Esophagus muscularis mucosa (tissue), 4 donors: Measurements from ENCODE around the gene SRRM3. TPM values are rescaled to one million over a fixed set of nuclear protein-coding genes. Genes with fewer than 3 reads are reported as not detected.

Experiments used
- DNase-seq: peaks from one replicate; pipeline ENCODE4 v3.0.0-alpha.2; 2017; ENCODE audit errors: extremely low spot score
- H3K27ac ChIP-seq, 4 donors: fragments of 200-600 bp; sonication (generic); replicated peaks in 1 of 4; 1 replicate in 3 of 4; 2 replicates in 1 of 4; pipeline ENCODE4 v1.5.1; 2016 to 2019; ENCODE audit warnings: mild to moderate bottlenecking in 1 of 4
- H3K27me3 ChIP-seq, 4 donors: fragments of 200-600 bp; sonication (generic); one replicate each; pipeline versions ENCODE4 v1.5.1 to v1.6.0; 2016 to 2019
- H3K36me3 ChIP-seq, 4 donors: fragments of 200-600 bp; sonication (generic); one replicate each; pipeline ENCODE4 v1.5.1; 2016 to 2019
- H3K4me1 ChIP-seq, 4 donors: fragments of 200-600 bp; sonication (generic); one replicate each; pipeline ENCODE4 v1.5.1; 2016 to 2019
- H3K4me3 ChIP-seq, 4 donors: fragments of 200-600 bp; sonication (generic); 1 replicate in 2 of 4; 2 replicates in 2 of 4; pipeline ENCODE4 v1.5.1; 2016 to 2019; ENCODE audit warnings: mild to moderate bottlenecking in 4 of 4, moderate library complexity in 1 of 4
- H3K9me3 ChIP-seq, 4 donors: fragments of 200-600 bp; sonication (generic); 1 replicate in 3 of 4; 2 replicates in 1 of 4; pipeline ENCODE4 v1.5.1; 2016 to 2019
- EP300 ChIP-seq: sonication (generic); formaldehyde crosslinking; IDR thresholded peaks from one replicate; pipeline ENCODE4 v1.6.1; 2017; ENCODE audit warnings: antibody characterized with exemption
- POLR2A ChIP-seq: fragments of 450-650 bp; IDR thresholded peaks from one replicate; pipeline ENCODE4 v1.6.1; 2017; ENCODE audit warnings: antibody characterized with exemption, moderate library complexity, mild to moderate bottlenecking, low read depth
- POLR2AphosphoS5 ChIP-seq, 2 donors: sonication (generic); formaldehyde crosslinking; IDR thresholded peaks; one replicate each; pipeline ENCODE4 v1.6.1; 2017; ENCODE audit warnings: antibody characterized with exemption in 2 of 2
- WGBS: methylation state at CpG from one replicate; pipeline ENCODE4 v1.1.5; 2018; 5-methylcytosine and 5-hydroxymethylcytosine counted together
- intact Hi-C: fragments of 100-400 bp; cut with DNase I; formaldehyde crosslinking; loops from one replicate; pipeline ENCODE4 v1.15.1; 2023
- total RNA-seq, 4 donors: library from RNA; depleted of rRNA; stranded (reverse); fragments of >200 nt; gene quantifications; one replicate each; pipeline versions ENCODE4 v1.1.0 to v1.2.1, GENCODE V29; 2016
- TF ChIP-seq, protein P1 (sequence below), 3 experiments: fragments of 200-600 bp in 2 of 3; fragments of 450-650 bp in 1 of 3; sonication (generic) in 2 of 3; IDR thresholded peaks; one replicate each; pipeline ENCODE4 v1.5.1; 2017 to 2019; ENCODE audit warnings: antibody characterized with exemption in 3 of 3, mild to moderate bottlenecking in 2 of 3, moderate library complexity in 1 of 3

The SRRM3 gene
- total RNA-seq, 4 donors from 2014 or later = 2.1 to 4.9 (median 2.7) TPM

DNA sequence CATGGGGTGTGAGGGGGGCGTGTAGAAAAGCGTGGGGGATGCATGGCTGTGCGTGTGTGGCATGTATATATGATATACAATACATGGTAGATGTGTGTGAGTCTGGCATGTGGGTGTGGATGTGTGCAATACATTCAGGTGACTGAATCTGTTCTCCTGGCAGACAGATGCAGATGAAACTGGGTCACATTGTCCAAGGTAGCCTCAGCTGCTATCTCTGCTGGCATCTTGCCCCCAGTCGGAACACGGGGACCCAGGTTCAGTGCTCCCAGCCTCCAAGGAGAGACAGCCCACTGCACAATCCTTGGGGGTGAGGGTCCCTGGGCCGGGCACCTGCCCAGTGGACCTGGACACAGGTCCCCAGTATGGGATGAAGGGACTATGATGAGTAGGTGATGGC, 12.4 kb upstream of the SRRM3 start:
- no peaks in the 10 kb centered on the region for H3K4me1 ChIP-seq
- H3K9me3 ChIP-seq = peaks cover 0 to 7% (median 5%) of the 10 kb centered on the region in 4 donors
- TF ChIP-seq POLR2AphosphoS5 (IDR thresholded peaks at IDR 0.05) = no peak
- no peak for TF ChIP-seq EP300
- no peak for TF ChIP-seq POLR2A
- TF ChIP-seq, protein P1, sequence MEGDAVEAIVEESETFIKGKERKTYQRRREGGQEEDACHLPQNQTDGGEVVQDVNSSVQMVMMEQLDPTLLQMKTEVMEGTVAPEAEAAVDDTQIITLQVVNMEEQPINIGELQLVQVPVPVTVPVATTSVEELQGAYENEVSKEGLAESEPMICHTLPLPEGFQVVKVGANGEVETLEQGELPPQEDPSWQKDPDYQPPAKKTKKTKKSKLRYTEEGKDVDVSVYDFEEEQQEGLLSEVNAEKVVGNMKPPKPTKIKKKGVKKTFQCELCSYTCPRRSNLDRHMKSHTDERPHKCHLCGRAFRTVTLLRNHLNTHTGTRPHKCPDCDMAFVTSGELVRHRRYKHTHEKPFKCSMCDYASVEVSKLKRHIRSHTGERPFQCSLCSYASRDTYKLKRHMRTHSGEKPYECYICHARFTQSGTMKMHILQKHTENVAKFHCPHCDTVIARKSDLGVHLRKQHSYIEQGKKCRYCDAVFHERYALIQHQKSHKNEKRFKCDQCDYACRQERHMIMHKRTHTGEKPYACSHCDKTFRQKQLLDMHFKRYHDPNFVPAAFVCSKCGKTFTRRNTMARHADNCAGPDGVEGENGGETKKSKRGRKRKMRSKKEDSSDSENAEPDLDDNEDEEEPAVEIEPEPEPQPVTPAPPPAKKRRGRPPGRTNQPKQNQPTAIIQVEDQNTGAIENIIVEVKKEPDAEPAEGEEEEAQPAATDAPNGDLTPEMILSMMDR (IDR thresholded peaks at IDR 0.05) = no peak
- H3K36me3 ChIP-seq = no peaks in the 10 kb centered on the region
- 78% methylated on average over 5 of the region's 6 CpGs for WGBS
- peaks cover 0 to 29% (median 0%) of the 10 kb centered on the region in 4 donors for H3K27me3 ChIP-seq
- H3K4me3 ChIP-seq = no peak overlapping the region
- H3K27ac ChIP-seq = no peak overlapping the region
- intact Hi-C loops = no loop called here
- no peak for DNase-seq

- intact Hi-C loops = no loop called here
- 28% methylated on average over 3 of the region's 3 CpGs for WGBS
- no peak for DNase-seq
- Histone ChIP-seq H3K27me3 (peaks cover 0 to 33% (median 0%) of the 10 kb centered on the region in 4 donors), H3K9me3 (peaks cover 0 to 7% (median 5%) of the 10 kb centered on the region in 4 donors), H3K36me3 (no peaks in the 10 kb centered on the region), H3K27ac (no peak overlapping the region), H3K4me1 (no peaks in the 10 kb centered on the region), H3K4me3 (no peak overlapping the region)
- TF ChIP-seq, protein P1 (IDR thresholded peaks at IDR 0.05) = no peak
- TF ChIP-seq POLR2AphosphoS5 (IDR thresholded peaks at IDR 0.05) = no peak
- no peak for TF ChIP-seq EP300
- TF ChIP-seq POLR2A = no peak
Measured at GRCh38 chr7:76191783-76192240, 9.9 kb upstream of the SRRM3 start.

- intact Hi-C loops = no loop called here
- Histone ChIP-seq H3K27ac (no peak overlapping the region), H3K9me3 (peaks cover 0 to 7% (median 5%) of the 10 kb centered on the region in 4 donors), H3K27me3 (peaks cover 0 to 33% (median 0%) of the 10 kb centered on the region in 4 donors), H3K4me3 (no peak overlapping the region), H3K4me1 (no peaks in the 10 kb centered on the region), H3K36me3 (no peaks in the 10 kb centered on the region)
- WGBS = 77% methylated on average over 4 of the region's 4 CpGs
- TF ChIP-seq, protein P1 (IDR thresholded peaks at IDR 0.05) = no peak
- TF ChIP-seq EP300 (no peak), POLR2A (no peak), POLR2AphosphoS5 (IDR thresholded peaks at IDR 0.05) (no peak)
- DNase-seq = no peak
Measured at GRCh38 chr7:76193466-76193865, 8.2 kb upstream of the SRRM3 start.

GRCh38 chr7:76193883-76194282, 7.8 kb upstream of the SRRM3 start:
- Histone ChIP-seq H3K27me3 (peaks cover 0 to 36% (median 0%) of the 10 kb centered on the region in 4 donors), H3K4me3 (no peak overlapping the region), H3K36me3 (no peaks in the 10 kb centered on the region), H3K9me3 (peaks cover 0 to 7% (median 5%) of the 10 kb centered on the region in 4 donors), H3K27ac (no peak overlapping the region), H3K4me1 (no peaks in the 10 kb centered on the region)
- DNase-seq = no peak
- no peak for TF ChIP-seq POLR2A
- no peak for TF ChIP-seq EP300
- TF ChIP-seq, protein P1 (IDR thresholded peaks at IDR 0.05) = no peak
- TF ChIP-seq POLR2AphosphoS5 (IDR thresholded peaks at IDR 0.05) = no peak
- intact Hi-C loops = no loop called here
- WGBS = 44% methylated on average over 5 of the region's 5 CpGs

DNA sequence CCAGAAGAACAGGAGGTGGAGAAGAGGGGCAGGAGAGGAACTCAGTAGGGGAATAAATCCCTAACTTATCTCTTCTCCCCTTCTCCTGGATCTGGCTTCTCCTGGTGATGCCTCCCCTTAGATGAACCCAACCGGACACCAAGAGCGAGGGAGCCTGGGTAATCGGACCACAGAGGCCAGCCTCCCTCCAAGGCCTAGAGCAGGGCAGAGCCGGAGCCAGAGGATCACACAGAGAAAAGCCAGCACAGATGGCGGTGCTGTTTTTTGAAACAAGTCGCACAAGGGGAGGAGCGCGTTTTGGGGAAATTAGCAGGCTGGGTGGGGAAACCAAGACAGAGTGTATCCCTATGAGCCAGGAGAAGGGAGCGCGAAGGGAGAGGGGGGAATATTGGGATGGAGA, 4.9 kb upstream of the SRRM3 start:
- TF ChIP-seq, protein P1 (IDR thresholded peaks at IDR 0.05) = no peak
- no peak for TF ChIP-seq POLR2A
- intact Hi-C loops = no loop called here
- no peaks in the 10 kb centered on the region for H3K36me3 ChIP-seq
- 91% methylated on average over 10 of the region's 10 CpGs for WGBS
- H3K27ac ChIP-seq = no peak overlapping the region
- peaks cover 0 to 3% (median under 1%) of the 10 kb centered on the region in 4 donors for H3K9me3 ChIP-seq
- DNase-seq = no peak
- peaks cover 0 to 8% (median 6%) of the 10 kb centered on the region in 4 donors for H3K4me1 ChIP-seq
- H3K4me3 ChIP-seq = no peak overlapping the region
- peaks cover 0 to 58% (median 1%) of the 10 kb centered on the region in 4 donors for H3K27me3 ChIP-seq
